A673 (cell line): ENCODE data around the gene STRBP.

Experiments used
- EZH2 ChIP-seq: fragments of 200-600 bp; sonication (generic); IDR thresholded peaks from 2 replicates; pipeline ENCODE4 v1.6.1; 2017; ENCODE audit warnings: borderline replicate concordance, low read depth, mild to moderate bottlenecking, mixed read lengths, antibody characterized with exemption, low read length; ENCODE audit not compliant: poor library complexity, severe bottlenecking
- TF ChIP-seq, protein P1 (sequence below): fragments of 300-800, 200-600 bp; sonication (generic); conservative IDR thresholded peaks from 2 replicates; pipeline ENCODE4 v1.5.1; 2017; ENCODE audit warnings: low read depth, mild to moderate bottlenecking, antibody characterized with exemption, low read length, moderate library complexity, mixed read lengths

GRCh38 chr9:123089790-123090189 lies 178.6 kb downstream of the STRBP start:
- TF ChIP-seq, protein P1, sequence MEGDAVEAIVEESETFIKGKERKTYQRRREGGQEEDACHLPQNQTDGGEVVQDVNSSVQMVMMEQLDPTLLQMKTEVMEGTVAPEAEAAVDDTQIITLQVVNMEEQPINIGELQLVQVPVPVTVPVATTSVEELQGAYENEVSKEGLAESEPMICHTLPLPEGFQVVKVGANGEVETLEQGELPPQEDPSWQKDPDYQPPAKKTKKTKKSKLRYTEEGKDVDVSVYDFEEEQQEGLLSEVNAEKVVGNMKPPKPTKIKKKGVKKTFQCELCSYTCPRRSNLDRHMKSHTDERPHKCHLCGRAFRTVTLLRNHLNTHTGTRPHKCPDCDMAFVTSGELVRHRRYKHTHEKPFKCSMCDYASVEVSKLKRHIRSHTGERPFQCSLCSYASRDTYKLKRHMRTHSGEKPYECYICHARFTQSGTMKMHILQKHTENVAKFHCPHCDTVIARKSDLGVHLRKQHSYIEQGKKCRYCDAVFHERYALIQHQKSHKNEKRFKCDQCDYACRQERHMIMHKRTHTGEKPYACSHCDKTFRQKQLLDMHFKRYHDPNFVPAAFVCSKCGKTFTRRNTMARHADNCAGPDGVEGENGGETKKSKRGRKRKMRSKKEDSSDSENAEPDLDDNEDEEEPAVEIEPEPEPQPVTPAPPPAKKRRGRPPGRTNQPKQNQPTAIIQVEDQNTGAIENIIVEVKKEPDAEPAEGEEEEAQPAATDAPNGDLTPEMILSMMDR: no peak
- no peak for TF ChIP-seq EZH2
